ENCODE measurements around the gene RPUSD1. TPM values are rescaled to one million over a fixed set of nuclear protein-coding genes. Genes with fewer than 3 reads are reported as not detected.

RPUSD1 gene
- total RNA-seq, 1 experiment from 2014 or later: 41.1 TPM

GRCh38 chr16:766008-766819 is 22.0 kb downstream of the RPUSD1 start:
- TF ChIP-seq EZH2 (IDR thresholded peaks at IDR 0.05; ENCODE audit: borderline replicate concordance, low read depth, low read length, poor library complexity, severe bottlenecking) (no peak), CTCF (conservative IDR thresholded peaks at IDR 0.05; ENCODE audit: low read depth, low read length) (no peak)
- no TSS peak for BruUV-seq (replicated peaks)
- DNase-seq (ENCODE audit: low spot score): no peak
- ChIA-PET CTCF (no interaction called here), POLR2A (ENCODE audit: low non-redundant PET) (no interaction called here)
- Histone ChIP-seq H3K9me3 (ENCODE audit: low read depth, low read length, poor library complexity, severe bottlenecking) (no peaks in the 10 kb centered on the region), H3K4me3 (ENCODE audit: low read depth, low read length, poor library complexity, severe bottlenecking) (no peak overlapping the region), H3K27ac (ENCODE audit: low read depth, low read length, poor library complexity, severe bottlenecking) (no peak overlapping the region), H3K4me1 (ENCODE audit: insufficient read depth, low read length, poor library complexity, severe bottlenecking) (no peaks in the 10 kb centered on the region), H3K36me3 (ENCODE audit: insufficient read depth, low read length, poor library complexity, severe bottlenecking) (no peaks in the 10 kb centered on the region), H3K27me3 (replicated peaks; ENCODE audit: insufficient read depth, low read depth, low read length, poor library complexity) (no peaks in the 10 kb centered on the region)
- intact Hi-C loops (cut with micrococcal nuclease; ENCODE audit: unreplicated experiment): no loop called here

- Histone ChIP-seq H3K27ac (ENCODE audit: low read depth, low read length, poor library complexity, severe bottlenecking) (no peak overlapping the region), H3K27me3 (replicated peaks; ENCODE audit: insufficient read depth, low read depth, low read length, poor library complexity) (no peaks in the 10 kb centered on the region), H3K9me3 (ENCODE audit: low read depth, low read length, poor library complexity, severe bottlenecking) (no peaks in the 10 kb centered on the region), H3K36me3 (ENCODE audit: insufficient read depth, low read length, poor library complexity, severe bottlenecking) (no peaks in the 10 kb centered on the region), H3K4me3 (ENCODE audit: low read depth, low read length, poor library complexity, severe bottlenecking) (no peak overlapping the region), H3K4me1 (ENCODE audit: insufficient read depth, low read length, poor library complexity, severe bottlenecking) (no peaks in the 10 kb centered on the region)
- no peak for DNase-seq (ENCODE audit: low spot score)
- intact Hi-C loops (cut with micrococcal nuclease; ENCODE audit: unreplicated experiment): no loop called here
- no peak for TF ChIP-seq EZH2 (IDR thresholded peaks at IDR 0.05; ENCODE audit: borderline replicate concordance, low read depth, low read length, poor library complexity, severe bottlenecking)
- TF ChIP-seq CTCF (conservative IDR thresholded peaks at IDR 0.05; ENCODE audit: low read depth, low read length): no peak
- POLR2A ChIA-PET (ENCODE audit: low non-redundant PET): no interaction called here
- BruUV-seq (replicated peaks): no TSS peak
- CTCF ChIA-PET: no interaction called here
These were observed 22.7 kb downstream of the RPUSD1 start for GRCh38 chr16:765488-765865.

- TF ChIP-seq CTCF (conservative IDR thresholded peaks at IDR 0.05; ENCODE audit: low read depth, low read length) (no peak), EZH2 (IDR thresholded peaks at IDR 0.05; ENCODE audit: borderline replicate concordance, low read depth, low read length, poor library complexity, severe bottlenecking) (no peak)
- no peaks in the 10 kb centered on the region for H3K36me3 ChIP-seq (ENCODE audit: insufficient read depth, low read length, poor library complexity, severe bottlenecking)
- H3K27me3 ChIP-seq (replicated peaks; ENCODE audit: insufficient read depth, low read depth, low read length, poor library complexity): no peaks in the 10 kb centered on the region
- H3K9me3 ChIP-seq (ENCODE audit: low read depth, low read length, poor library complexity, severe bottlenecking): no peaks in the 10 kb centered on the region
- ChIA-PET CTCF (no interaction called here), POLR2A (ENCODE audit: low non-redundant PET) (no interaction called here)
- no peak for DNase-seq (ENCODE audit: low spot score)
- H3K4me3 ChIP-seq (ENCODE audit: low read depth, low read length, poor library complexity, severe bottlenecking): no peak overlapping the region
- H3K4me1 ChIP-seq (ENCODE audit: insufficient read depth, low read length, poor library complexity, severe bottlenecking): no peaks in the 10 kb centered on the region
- no TSS peak for BruUV-seq (replicated peaks)
- no peak overlapping the region for H3K27ac ChIP-seq (ENCODE audit: low read depth, low read length, poor library complexity, severe bottlenecking)
- intact Hi-C loops (cut with micrococcal nuclease; ENCODE audit: unreplicated experiment): no loop called here
These were observed 23.2 kb downstream of the RPUSD1 start for GRCh38 chr16:764848-765487.

All from A673 (cell line).